K562 (cell line): ENCODE results near the gene POMGNT1.

Source experiments
- CHD2 ChIP-seq: IDR thresholded peaks from 2 replicates; pipeline ENCODE4 v1.6.1; 2011; ENCODE audit warnings: low read depth, low read length
- CTCF ChIP-seq, 3 experiments: IDR thresholded peaks in 2 of 3; conservative IDR thresholded peaks in 1 of 3; 2 replicates each; pipeline ENCODE4 v1.5.1; 2011 to 2012; ENCODE audit warnings: low read length in 3 of 3, mild to moderate bottlenecking in 3 of 3, control low read depth in 2 of 3, improper control_type of control experiment in 1 of 3, inconsistent platforms in 1 of 3, low read depth in 1 of 3, mixed read lengths in 1 of 3, moderate library complexity in 1 of 3; ENCODE audit not compliant: insufficient read depth in 2 of 3
- GABPA ChIP-seq: fragments of 200-800 bp; sonication (Bioruptor generic); conservative IDR thresholded peaks from 2 replicates; pipeline ENCODE4 v1.6.1; 2016; ENCODE audit warnings: low read depth, missing genetic modification characterization, missing compliant biosample characterization
- NELFE ChIP-seq: IDR thresholded peaks from 2 replicates; pipeline ENCODE4 v1.6.1; 2011; ENCODE audit warnings: mild to moderate bottlenecking; ENCODE audit not compliant: insufficient read depth, insufficient read length
- SREBF2 ChIP-seq: sonication (generic); formaldehyde crosslinking; IDR thresholded peaks from 2 replicates; pipeline ENCODE4 v1.4.0; 2020; ENCODE audit warnings: mild to moderate bottlenecking, missing genetic modification reagents
- TCF7 ChIP-seq: sonication (generic); IDR thresholded peaks from 2 replicates; pipeline ENCODE4 v1.6.1; 2016; ENCODE audit warnings: antibody characterized with exemption, borderline replicate concordance
- ZFP30 ChIP-seq: fragments of 250-450 bp; sonication (Bioruptor Pico); IDR thresholded peaks from 2 replicates; pipeline ENCODE4 v1.8.0; 2022; ENCODE audit warnings: moderate library complexity, mild to moderate bottlenecking, inconsistent platforms, borderline replicate concordance
- ZNF583 ChIP-seq: fragments of 250-450 bp; sonication (Bioruptor Pico); IDR thresholded peaks from 2 replicates; pipeline ENCODE4 v1.4.0; 2020
- ZNF77 ChIP-seq: fragments of 250-450 bp; sonication (Bioruptor Pico); IDR thresholded peaks from 2 replicates; pipeline ENCODE4 v1.5.0; 2020
- TF ChIP-seq, protein P1 (sequence below), 2 experiments: fragments of 200-800 bp in 1 of 2; sonication (Bioruptor generic) in 1 of 2; sonication (generic) in 1 of 2; formaldehyde crosslinking in 1 of 2; IDR thresholded peaks in 1 of 2; conservative IDR thresholded peaks in 1 of 2; 2 replicates each; pipeline versions ENCODE4 v1.5.0 to v1.6.1; 2016 to 2020; ENCODE audit warnings: missing compliant biosample characterization in 1 of 2, missing genetic modification characterization in 1 of 2, missing genetic modification reagents in 1 of 2

DNA sequence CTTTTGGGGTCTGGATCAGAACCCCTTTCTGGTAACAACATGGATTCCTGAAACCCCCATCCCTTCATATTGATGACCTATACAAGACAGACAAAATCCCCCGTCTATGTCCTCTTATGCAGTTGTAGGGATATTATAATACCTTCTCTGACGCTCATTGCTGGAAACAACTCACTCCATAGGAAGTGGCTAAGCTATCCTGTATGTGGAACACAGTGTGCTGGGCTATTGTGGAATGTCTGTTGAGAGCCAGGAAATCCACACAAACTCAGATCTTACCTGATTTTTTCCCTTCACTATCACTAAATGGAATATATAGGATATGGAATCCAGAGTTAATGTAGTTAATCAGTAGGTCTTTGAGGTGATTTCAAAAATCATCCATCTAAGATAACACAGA, 48.1 kb downstream of the POMGNT1 start:
- TF ChIP-seq ZNF77 (CRISPR knock-in tag) (no peak), TCF7 (no peak), CTCF (IDR thresholded peaks at IDR 0.05 in 2 of 3, conservative IDR thresholded peaks at IDR 0.05 in 1 of 3; ENCODE audit: insufficient read depth in 2 of 3, low read depth in 1 of 3, low read length in 3 of 3) (no peak), CHD2 (no peak), ZNF583 (CRISPR knock-in tag) (no peak), NELFE (no peak), ZFP30 (CRISPR knock-in tag) (no peak), GABPA (tag) (no peak), SREBF2 (CRISPR knock-in tag) (no peak)
- TF ChIP-seq, protein P1, sequence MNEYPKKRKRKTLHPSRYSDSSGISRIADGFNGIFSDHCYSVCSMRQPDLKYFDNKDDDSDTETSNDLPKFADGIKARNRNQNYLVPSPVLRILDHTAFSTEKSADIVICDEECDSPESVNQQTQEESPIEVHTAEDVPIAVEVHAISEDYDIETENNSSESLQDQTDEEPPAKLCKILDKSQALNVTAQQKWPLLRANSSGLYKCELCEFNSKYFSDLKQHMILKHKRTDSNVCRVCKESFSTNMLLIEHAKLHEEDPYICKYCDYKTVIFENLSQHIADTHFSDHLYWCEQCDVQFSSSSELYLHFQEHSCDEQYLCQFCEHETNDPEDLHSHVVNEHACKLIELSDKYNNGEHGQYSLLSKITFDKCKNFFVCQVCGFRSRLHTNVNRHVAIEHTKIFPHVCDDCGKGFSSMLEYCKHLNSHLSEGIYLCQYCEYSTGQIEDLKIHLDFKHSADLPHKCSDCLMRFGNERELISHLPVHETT (CRISPR knock-in tag; conservative IDR thresholded peaks at IDR 0.05 in 1 of 2, IDR thresholded peaks at IDR 0.05 in 1 of 2) = no peak
